ENCODE data around the gene GMIP.

GRCh38 chr19:19647037-19647835 lies 3.8 kb upstream of the GMIP start:
- no peak for TF ChIP-seq EZH2 (conservative IDR thresholded peaks at IDR 0.05; ENCODE audit: low read depth, low read length)
- TF ChIP-seq KAT7 (CRISPR knock-in tag; IDR thresholded peaks at IDR 0.05; ENCODE audit: borderline replicate concordance), result no peak
- no peak for TF ChIP-seq POLR2A (IDR thresholded peaks at IDR 0.05; ENCODE audit: insufficient read depth in 1 of 2, low read depth in 2 of 2, low read length in 2 of 2)
- TF ChIP-seq CHD4 (IDR thresholded peaks at IDR 0.05; ENCODE audit: borderline replicate concordance, low read length), result no peak
- no peak for TF ChIP-seq FOXP1 (IDR thresholded peaks at IDR 0.05)
- no peak for TF ChIP-seq FOXP1 (CRISPR knock-in tag; IDR thresholded peaks at IDR 0.05)
- no peak for TF ChIP-seq KDM5B (CRISPR knock-in tag; IDR thresholded peaks at IDR 0.05; ENCODE audit: borderline replicate concordance)

All from HepG2 (cell line).